C4-2B (cell line): ENCODE measurements around the gene NFKB2.
A peak's percentile ranks its signal among the peaks of the same experiment; 100 is the strongest.

Experiments
- H3K27ac ChIP-seq: fragments of 450-650 bp; 2 replicates; pipeline ENCODE4 v1.5.1; 2017
- CTCF ChIP-seq: fragments of 450-650 bp; conservative IDR thresholded peaks from 2 replicates; pipeline ENCODE4 v1.5.1; 2017; ENCODE audit warnings: mild to moderate bottlenecking
- ZFX ChIP-seq: fragments of 450-650 bp; IDR thresholded peaks from 2 replicates; pipeline ENCODE4 v1.6.1; 2017

Gene NFKB2

GRCh38 chr10:102395400-102396316 is at the start of gene NFKB2:
NFKB2 (plus strand) TSS chr10:102395705; CDS start chr10:102395960, 255 bp downstream.
- peak within 1 kb of the TSS; percentile 65 for H3K27ac ChIP-seq
- TF ChIP-seq ZFX (no peak), CTCF (no peak)

GRCh38 chr10:102347236-102347828 is 48.2 kb upstream of the NFKB2 start:
- H3K27ac ChIP-seq: no peak overlapping the region
- TF ChIP-seq CTCF: peak; percentile 23; the same call in 1 of the 2 replicates
- TF ChIP-seq ZFX: no peak

GRCh38 chr10:102352066-102352715 is 43.3 kb upstream of the NFKB2 start:
- H3K27ac ChIP-seq: no peak overlapping the region
- TF ChIP-seq ZFX (no peak), CTCF (peak; percentile 97)

GRCh38 chr10:102354451-102354850 is 41.1 kb upstream of the NFKB2 start:
- no peak for TF ChIP-seq ZFX
- TF ChIP-seq CTCF: no peak
- H3K27ac ChIP-seq: no peak overlapping the region

- TF ChIP-seq ZFX (no peak), CTCF (no peak)
- no peak overlapping the region for H3K27ac ChIP-seq
These were observed 36.7 kb upstream of the NFKB2 start for GRCh38 chr10:102358712-102359382.

- TF ChIP-seq ZFX (no peak), CTCF (no peak)
- no peak overlapping the region for H3K27ac ChIP-seq
These were observed 28.1 kb upstream of the NFKB2 start for GRCh38 chr10:102367441-102367840.
